AG09309 (cell line): ENCODE results near the gene ATP5MG.

ENCODE experiments used
- DNase-seq: peaks from one replicate; pipeline ENCODE4 v3.0.0-alpha.2; 2010; ENCODE audit warnings: low read depth
- H3K4me3 ChIP-seq: 2 replicates; pipeline ENCODE4 v1.5.1; 2011; ENCODE audit warnings: mild to moderate bottlenecking, low read depth, low read length, moderate library complexity; ENCODE audit not compliant: control insufficient read depth
- TF ChIP-seq, protein P1 (sequence below): IDR thresholded peaks from 2 replicates; pipeline ENCODE4 v1.5.1; 2011; ENCODE audit warnings: mild to moderate bottlenecking, low read depth, low read length, inconsistent platforms; ENCODE audit not compliant: insufficient read depth, control insufficient read depth; ENCODE audit errors: missing control alignments

The ATP5MG gene

DNA sequence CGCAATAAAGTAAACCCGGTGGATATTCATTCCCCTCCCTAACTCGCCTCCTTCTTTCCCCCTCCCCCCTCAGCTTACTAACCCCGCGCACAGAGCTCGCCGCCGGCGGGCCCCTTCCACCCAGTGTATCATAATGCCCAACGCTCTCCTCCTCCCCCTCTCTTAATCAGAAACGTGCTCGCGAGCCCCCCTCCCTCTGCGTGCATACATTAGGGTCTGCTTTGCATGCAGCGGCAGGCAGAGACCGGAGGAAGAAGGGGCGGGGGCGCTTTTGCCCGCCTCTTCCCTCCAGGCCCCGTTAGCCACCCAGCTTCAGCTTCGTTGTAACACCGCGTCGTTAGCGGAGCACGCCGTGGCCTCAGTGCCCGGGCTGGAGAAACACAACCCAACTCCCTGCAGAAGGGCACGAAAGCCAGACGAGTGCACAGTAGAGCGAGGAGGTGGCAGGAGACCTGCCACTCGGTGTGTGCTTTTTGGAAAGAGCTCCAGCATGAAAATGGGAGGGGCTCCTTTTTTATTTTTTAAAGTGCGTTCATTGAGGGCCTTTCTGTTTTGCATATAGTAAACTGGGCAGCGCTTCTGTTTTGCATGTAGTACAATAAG, 34.0 kb downstream of the ATP5MG start:
- no peak for DNase-seq
- H3K4me3 ChIP-seq = peak overlapping the region; percentile 42
- TF ChIP-seq, protein P1, sequence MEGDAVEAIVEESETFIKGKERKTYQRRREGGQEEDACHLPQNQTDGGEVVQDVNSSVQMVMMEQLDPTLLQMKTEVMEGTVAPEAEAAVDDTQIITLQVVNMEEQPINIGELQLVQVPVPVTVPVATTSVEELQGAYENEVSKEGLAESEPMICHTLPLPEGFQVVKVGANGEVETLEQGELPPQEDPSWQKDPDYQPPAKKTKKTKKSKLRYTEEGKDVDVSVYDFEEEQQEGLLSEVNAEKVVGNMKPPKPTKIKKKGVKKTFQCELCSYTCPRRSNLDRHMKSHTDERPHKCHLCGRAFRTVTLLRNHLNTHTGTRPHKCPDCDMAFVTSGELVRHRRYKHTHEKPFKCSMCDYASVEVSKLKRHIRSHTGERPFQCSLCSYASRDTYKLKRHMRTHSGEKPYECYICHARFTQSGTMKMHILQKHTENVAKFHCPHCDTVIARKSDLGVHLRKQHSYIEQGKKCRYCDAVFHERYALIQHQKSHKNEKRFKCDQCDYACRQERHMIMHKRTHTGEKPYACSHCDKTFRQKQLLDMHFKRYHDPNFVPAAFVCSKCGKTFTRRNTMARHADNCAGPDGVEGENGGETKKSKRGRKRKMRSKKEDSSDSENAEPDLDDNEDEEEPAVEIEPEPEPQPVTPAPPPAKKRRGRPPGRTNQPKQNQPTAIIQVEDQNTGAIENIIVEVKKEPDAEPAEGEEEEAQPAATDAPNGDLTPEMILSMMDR = no peak

DNA sequence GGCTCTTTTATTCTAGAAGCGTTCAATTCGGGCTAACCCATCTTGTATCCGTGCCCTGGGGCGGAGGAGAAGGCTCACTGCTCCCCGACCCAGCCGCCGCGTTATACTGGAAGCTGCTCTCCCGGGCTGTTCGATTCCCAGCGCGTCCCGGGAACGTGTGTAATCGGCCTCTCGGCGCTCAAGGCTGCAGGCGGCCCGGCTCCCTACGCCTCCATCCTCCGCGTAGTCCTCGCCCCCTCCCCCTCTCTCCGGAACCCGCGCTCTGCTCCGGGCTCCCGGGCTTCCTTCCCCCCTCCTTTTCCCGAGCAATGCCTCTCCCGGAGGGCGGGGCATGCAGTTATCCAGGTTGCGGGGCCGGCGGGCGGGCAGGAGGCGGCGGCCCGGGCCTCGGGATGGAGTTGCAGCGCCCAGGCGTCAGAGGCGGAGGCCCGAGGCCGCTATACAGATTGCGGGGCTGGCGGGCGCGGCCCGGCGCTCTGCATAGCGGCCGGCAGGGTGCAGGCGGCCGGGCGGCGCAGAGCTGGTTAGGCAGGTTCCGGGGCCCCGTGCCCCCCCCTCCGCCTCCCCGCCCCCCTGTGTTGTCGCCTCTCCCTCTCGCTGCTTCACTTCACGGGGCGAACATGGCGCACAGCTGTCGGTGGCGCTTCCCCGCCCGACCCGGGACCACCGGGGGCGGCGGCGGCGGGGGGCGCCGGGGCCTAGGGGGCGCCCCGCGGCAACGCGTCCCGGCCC, 34.7 kb downstream of the ATP5MG start, which contains the start of gene KMT2A:
Gene KMT2A, plus strand, starts transcription at position 600 of the 732 bp plus-strand sequence. Its CDS starts 21 bp downstream, at position 621.
- TF ChIP-seq, protein P1 = no peak
- H3K4me3 ChIP-seq = peak within 1 kb of the TSS; percentile 91
- DNase-seq = peak; percentile 87

DNA sequence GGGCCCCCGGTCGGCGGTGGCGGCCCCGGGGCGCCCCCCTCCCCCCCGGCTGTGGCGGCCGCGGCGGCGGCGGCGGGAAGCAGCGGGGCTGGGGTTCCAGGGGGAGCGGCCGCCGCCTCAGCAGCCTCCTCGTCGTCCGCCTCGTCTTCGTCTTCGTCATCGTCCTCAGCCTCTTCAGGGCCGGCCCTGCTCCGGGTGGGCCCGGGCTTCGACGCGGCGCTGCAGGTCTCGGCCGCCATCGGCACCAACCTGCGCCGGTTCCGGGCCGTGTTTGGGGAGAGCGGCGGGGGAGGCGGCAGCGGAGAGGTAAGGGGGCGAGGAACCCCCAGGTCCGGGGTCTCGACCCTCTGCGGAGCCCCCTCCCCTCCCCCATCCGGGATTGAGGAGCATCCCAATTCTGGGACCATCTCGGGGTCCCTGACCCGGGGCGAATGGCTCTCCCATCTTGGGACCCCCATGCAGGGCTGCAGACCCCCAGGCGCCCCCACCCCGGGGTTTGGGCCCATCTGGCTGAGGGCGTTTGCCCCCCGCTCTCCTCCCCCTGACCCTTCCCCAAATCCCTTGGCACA, 35.3 kb downstream of the ATP5MG start:
- TF ChIP-seq, protein P1 = no peak
- H3K4me3 ChIP-seq = peak overlapping the region; percentile 91
- no peak for DNase-seq

DNA sequence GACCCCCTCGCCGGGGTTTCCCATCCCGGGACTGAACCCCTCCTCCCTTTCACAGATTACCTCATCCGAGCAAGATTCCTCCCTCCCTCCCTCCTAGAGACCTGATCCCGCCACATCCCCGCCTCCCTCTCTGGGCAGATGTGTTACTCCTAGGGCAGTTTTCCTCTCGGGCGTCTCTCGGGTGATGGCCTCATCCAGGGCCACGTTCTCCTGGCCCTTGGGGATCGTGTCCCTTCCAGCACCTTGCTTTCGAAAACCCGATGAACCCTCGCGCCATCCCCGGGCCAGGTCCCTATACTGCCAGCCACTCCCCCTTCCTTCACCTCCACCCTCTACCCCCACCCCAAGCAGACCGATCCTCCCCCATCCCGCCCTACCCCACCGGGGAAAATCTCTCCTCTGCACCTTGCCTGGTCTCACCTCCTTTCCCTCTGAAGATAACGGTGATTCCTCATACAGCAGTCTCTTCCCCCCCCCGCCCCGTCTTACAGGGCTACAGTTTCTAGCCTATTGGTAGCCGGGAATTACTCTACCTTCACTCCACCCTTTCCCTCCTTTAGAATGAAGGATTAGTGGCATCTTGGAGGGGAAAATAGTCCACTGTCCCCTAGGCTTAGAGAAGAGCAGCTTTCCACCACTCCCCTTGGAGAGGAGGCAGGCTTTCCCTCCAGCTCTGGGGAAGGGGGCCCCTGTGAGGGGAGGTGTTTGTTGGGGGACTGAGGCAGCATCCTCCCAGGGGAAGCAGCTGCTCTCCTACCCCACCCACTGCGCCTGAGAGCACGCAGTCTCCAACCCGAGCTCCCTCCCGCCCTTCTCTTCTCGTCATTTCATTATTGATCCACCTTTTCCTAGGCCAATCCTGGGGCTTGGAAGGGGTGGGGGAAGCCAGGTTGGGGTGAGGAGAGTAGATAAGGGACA, 36.1 kb downstream of the ATP5MG start:
- DNase-seq = no peak
- TF ChIP-seq, protein P1 = no peak
- H3K4me3 ChIP-seq = peak overlapping the region; percentile 91

DNA sequence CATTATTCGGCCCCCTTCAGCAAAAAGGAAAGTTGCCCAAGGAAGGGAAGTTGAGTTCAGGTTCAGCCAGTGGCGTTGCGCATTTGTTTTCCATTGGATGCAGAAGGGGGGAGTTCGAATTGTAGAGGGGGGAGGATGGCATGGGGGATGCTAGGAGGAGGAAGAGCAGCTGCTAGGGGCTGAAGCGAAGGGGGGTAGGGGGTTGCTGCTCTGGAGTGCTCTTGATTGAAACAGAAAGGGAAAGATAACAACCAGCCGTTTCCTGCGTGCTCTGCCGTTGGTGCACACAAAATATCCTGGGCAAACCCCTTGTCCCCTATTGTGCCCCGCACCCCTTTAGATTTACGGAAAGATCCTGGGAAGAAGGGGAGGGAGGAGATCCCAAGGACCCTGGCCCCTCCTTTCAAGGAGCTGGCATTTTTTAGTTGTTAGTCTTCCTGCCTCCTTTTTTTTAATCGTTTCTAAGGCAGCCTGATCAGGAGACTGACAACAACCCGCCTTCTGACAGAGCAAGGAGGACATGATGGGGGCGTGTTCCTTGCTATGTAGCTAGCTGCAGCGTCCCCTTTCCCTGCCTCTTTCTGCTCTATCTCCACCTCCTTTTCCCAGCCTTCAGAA, 37.0 kb downstream of the ATP5MG start:
- peak overlapping the region; percentile 91 for H3K4me3 ChIP-seq
- DNase-seq = peak; percentile 59
- TF ChIP-seq, protein P1 = no peak

DNA sequence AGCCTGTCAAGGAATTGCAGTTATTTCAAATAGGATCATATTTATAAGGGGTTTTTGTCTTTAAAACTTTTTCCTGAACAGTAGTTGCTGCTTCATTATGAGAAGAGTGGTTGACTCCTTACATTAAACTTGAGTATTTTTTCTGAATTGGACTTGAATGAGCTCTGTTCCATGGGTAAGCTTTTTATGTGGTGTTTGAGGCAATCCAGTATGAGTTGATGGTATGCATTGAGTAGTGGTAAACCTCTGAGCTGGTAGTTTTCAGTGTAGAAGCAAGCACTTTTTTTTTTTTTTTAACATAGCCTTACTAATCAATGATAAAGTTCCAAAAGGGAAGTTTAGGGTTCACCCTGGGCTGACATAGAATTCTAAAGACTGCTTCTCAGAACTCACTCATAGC, 38.2 kb downstream of the ATP5MG start:
- no peak overlapping the region for H3K4me3 ChIP-seq
- TF ChIP-seq, protein P1 = no peak
- DNase-seq = no peak
